Smooth muscle cell of the brain vasculature (primary cell): ENCODE data around the gene EGR1.
A peak's percentile ranks its signal among the peaks of the same experiment; 100 is the strongest.

ENCODE experiments used
- DNase-seq: peaks from one replicate; pipeline ENCODE4 v3.0.0-alpha.2; 2012; ENCODE audit warnings: low read depth, low spot score

Gene EGR1

GRCh38 chr5:138452720-138453119, 12.6 kb upstream of the EGR1 start:
- no peak for DNase-seq

GRCh38 chr5:138453590-138453989, 11.7 kb upstream of the EGR1 start:
- DNase-seq, result no peak

GRCh38 chr5:138454121-138454520, 11.2 kb upstream of the EGR1 start:
- no peak for DNase-seq

DNA sequence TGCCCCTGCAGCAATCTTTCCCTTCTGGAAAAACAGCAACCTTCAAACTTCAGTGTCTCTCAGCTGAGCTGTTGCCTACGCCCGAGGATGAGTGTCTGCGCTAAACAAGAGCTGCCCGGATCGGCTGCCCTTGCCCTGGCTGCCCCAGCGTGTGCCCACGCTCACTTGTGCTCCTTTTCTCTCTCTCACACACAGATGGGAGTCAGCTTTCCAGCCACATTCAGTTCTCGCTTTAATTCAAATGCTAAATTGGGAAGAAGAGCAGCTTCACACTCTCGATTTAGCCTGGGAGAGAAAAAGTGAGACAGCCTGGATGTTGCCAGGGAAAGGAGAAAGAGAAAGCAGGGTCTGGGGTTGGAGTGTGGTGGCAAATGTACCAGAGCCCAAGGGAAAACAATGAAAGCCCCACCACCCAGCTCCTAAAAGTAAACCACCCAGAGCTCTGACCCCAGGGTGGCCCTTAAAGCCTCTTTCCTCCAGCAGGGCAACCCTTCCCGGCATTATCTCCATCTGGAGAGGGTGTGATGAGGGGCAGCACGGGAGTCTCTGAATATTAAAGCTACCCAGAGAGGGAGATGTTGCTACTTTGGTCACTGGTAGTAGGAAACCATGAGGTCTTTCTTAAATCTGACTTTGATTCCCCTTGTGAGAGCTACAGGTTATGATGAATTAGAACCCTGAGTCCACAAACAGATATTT, 9.9 kb upstream of the EGR1 start:
- no peak for DNase-seq

DNA sequence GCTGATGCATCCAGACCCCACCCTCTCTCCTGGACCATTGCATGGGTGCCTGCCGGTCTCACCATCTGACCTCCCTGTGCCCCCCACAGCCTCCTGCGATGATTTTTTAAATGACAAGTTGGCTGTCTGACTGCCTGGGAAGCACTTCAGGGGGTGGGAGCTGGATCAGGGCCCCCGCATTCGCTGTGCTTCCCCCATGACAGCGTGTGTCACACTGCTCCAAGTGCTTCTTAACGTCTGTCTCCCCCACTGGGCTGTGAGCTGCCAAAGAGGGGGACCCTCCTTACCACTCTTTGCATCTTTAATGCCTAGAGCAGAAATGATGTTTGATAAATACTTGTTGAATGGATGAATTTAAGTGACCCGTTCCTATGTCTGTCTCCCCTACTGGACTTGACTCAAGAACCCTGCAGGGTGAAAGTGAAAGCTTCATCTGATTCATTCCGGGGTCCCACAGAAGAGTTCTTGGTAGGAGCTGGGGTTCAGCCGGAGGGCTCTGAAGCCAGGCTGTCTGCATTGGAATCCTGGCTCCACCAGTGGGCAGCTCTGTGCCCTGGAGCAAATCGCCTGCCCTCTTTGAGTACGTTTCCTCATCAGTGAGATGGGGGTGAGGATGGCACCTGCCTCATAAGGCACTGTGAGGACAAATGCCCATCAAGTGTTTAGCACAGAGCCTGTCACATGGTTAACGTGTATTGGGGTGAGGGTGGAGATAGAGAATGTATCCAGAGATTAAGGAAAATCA, 7.6 kb upstream of the EGR1 start:
- no peak for DNase-seq

- no peak for DNase-seq
Measured at GRCh38 chr5:138458384-138458783, 6.9 kb upstream of the EGR1 start.

DNA sequence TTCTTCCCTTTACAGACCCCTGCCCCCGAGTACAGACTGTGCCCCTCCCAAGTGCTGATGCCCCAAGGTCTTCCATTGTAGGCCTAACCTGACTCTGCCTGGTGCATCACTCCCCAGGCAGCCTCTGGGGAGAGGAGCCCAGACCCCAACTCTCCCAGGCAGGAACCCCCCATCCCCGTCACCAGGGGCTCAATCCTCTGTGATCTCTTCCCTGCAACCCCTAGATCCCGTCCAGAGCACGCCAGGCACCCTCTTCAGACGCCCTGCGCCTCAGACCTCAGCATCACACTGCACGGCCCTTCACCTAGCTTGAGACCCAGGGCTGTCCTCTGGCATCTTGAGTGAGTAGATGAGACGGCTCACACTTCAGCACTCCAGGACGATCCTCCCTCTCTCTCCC, 6.4 kb upstream of the EGR1 start:
- no peak for DNase-seq

GRCh38 chr5:138459311-138459933, 5.9 kb upstream of the EGR1 start:
- DNase-seq, result no peak

- DNase-seq, result no peak
Measured at GRCh38 chr5:138460032-138460693, 5.1 kb upstream of the EGR1 start.

DNA sequence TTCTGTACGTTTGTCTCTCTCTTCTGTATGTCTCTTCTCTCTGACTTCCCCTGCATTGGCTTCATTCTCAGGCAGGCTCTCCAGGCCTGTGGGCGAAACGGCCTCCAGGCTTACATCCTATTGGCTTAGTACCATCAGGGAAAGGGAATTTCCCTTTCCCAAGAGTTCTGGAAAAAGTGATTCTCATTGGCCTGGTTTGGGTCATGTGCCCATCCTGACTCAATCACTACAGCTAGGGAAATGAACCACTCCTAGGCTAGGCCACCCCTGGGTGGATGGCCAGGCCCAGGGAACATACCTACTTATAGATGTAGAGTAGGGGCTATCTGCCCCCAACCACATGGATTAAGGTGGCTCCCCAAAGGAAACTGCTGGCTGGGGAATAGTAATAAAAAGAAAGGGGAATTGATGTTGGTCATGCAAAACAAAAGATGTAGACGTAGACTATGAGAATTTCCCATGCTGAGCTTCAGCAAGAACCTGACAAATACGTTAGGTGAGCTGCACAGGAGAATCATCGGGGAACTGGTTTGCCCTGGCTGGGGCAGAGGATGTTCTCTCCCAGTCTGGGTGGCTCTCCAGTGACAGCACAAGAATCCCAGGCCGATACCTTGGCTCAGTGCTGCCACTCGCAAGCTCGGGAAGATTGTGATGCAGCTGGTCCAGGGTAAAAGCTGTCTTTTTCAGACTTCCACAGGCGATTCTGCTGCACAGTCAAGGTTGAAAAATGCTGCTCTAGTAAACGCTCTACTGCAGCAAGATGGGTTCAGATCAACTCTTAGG, 3.7 kb upstream of the EGR1 start:
- no peak for DNase-seq

DNA sequence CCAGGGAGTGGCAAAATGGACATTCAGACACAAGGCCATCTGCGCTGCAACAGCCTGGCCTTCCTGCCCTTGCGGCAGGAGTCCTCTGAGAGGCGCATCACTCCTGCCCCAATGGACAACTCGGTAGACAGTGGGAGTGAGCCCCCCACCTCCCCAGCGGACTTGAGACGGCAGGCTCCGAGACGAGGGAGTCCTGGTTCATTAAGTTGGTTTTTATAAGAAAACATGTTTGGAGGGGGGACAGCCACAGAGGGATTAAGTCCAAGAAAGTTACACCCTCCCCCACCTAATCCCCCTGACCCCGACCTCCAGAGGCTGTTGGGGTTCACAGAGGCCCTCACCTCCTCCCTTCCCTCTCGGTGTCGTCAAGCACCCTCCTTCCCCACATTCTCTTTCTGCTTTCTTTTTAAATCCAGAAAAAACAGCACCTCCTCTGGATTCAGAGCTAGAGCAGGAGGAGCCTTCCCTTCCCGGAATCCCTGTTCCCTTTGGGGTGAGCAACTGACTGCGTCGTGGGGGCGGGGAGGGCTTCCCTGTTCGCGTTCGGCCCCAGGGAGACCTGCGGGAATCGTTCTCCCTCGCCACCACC, 1.8 kb upstream of the EGR1 start:
- peak; percentile 69 for DNase-seq

DNA sequence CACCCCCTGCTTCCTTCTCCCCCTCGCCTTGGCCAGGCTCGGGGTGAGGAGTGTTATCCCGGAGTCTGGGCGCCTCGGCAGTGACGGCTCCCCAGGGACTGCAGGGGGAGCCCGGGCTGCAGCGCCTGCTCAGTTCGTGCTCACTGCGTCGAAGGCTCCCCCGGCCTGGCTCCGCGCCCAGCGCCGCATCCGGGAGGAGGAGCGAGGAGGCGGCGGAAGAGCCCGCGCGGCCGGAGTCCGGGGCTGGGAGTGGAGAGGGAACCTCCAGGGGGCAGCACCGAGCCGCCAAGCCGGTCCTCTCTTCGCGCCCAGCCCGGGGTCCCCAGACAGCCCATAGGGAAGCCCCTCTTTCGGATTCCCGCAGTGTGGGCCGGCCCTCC, 1.3 kb upstream of the EGR1 start:
- peak; percentile 89 for DNase-seq

- peak; percentile 98 for DNase-seq
Measured at GRCh38 chr5:138464388-138465260, 655 bp upstream of the EGR1 start.

GRCh38 chr5:138466125-138466899, 1.0 kb downstream of the EGR1 start:
- DNase-seq, result no peak

- no peak for DNase-seq
Measured at GRCh38 chr5:138466900-138467710, 1.8 kb downstream of the EGR1 start.

DNA sequence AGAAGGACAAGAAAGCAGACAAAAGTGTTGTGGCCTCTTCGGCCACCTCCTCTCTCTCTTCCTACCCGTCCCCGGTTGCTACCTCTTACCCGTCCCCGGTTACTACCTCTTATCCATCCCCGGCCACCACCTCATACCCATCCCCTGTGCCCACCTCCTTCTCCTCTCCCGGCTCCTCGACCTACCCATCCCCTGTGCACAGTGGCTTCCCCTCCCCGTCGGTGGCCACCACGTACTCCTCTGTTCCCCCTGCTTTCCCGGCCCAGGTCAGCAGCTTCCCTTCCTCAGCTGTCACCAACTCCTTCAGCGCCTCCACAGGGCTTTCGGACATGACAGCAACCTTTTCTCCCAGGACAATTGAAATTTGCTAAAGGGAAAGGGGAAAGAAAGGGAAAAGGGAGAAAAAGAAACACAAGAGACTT, 2.4 kb downstream of the EGR1 start:
- no peak for DNase-seq

GRCh38 chr5:138468133-138468965, 3.1 kb downstream of the EGR1 start:
- DNase-seq, result no peak
